BLaER1 treated with 17β-estradiol and CSF1 and Interleukin-3, amounts not matched to agents 10 nM and 100 nM (cell line): ENCODE results near the gene FAM83G.
"Not testable (repeated sequence)": the region's sequence is repeated elsewhere in the genome, so short reads cannot be mapped to it uniquely, and the experiment has no call there.

Experiments used
- H3K27ac ChIP-seq, 11 experiments: shearing (Covaris generic); formaldehyde crosslinking; 2 replicates each; pipeline ENCODE4 v1.8.1; 2022
- H3K27me3 ChIP-seq, 11 experiments: shearing (Covaris generic); formaldehyde crosslinking; 2 replicates each; pipeline ENCODE4 v1.8.1; 2022
- H3K36me3 ChIP-seq, 11 experiments: shearing (Covaris generic); formaldehyde crosslinking; 2 replicates each; pipeline ENCODE4 v1.8.1; 2022
- H3K4me1 ChIP-seq, 10 experiments: shearing (Covaris generic); formaldehyde crosslinking; 2 replicates each; pipeline ENCODE4 v1.8.1; 2022
- H3K4me2 ChIP-seq, 11 experiments: shearing (Covaris generic); formaldehyde crosslinking; 2 replicates each; pipeline ENCODE4 v1.8.1; 2022
- H3K4me3 ChIP-seq, 10 experiments: shearing (Covaris generic); formaldehyde crosslinking; 2 replicates each; pipeline ENCODE4 v1.8.1; 2022
- H3K9ac ChIP-seq, 11 experiments: shearing (Covaris generic); formaldehyde crosslinking; 2 replicates each; pipeline ENCODE4 v1.8.1; 2022
- H3K9me3 ChIP-seq, 11 experiments: shearing (Covaris generic); formaldehyde crosslinking; replicated peaks in 1 of 11; 2 replicates each; pipeline ENCODE4 v1.8.1; 2022
- H4K20me1 ChIP-seq, 11 experiments: shearing (Covaris generic); formaldehyde crosslinking; 2 replicates each; pipeline ENCODE4 v1.8.1; 2022
- Cebpa-rat ChIP-seq, 11 experiments: shearing (Covaris generic); IDR thresholded peaks; 2 replicates each; pipeline ENCODE4 v1.8.1; 2022

FAM83G gene, protein sequence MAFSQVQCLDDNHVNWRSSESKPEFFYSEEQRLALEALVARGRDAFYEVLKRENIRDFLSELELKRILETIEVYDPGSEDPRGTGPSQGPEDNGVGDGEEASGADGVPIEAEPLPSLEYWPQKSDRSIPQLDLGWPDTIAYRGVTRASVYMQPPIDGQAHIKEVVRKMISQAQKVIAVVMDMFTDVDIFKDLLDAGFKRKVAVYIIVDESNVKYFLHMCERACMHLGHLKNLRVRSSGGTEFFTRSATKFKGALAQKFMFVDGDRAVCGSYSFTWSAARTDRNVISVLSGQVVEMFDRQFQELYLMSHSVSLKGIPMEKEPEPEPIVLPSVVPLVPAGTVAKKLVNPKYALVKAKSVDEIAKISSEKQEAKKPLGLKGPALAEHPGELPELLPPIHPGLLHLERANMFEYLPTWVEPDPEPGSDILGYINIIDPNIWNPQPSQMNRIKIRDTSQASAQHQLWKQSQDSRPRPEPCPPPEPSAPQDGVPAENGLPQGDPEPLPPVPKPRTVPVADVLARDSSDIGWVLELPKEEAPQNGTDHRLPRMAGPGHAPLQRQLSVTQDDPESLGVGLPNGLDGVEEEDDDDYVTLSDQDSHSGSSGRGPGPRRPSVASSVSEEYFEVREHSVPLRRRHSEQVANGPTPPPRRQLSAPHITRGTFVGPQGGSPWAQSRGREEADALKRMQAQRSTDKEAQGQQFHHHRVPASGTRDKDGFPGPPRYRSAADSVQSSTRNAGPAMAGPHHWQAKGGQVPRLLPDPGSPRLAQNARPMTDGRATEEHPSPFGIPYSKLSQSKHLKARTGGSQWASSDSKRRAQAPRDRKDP

DNA sequence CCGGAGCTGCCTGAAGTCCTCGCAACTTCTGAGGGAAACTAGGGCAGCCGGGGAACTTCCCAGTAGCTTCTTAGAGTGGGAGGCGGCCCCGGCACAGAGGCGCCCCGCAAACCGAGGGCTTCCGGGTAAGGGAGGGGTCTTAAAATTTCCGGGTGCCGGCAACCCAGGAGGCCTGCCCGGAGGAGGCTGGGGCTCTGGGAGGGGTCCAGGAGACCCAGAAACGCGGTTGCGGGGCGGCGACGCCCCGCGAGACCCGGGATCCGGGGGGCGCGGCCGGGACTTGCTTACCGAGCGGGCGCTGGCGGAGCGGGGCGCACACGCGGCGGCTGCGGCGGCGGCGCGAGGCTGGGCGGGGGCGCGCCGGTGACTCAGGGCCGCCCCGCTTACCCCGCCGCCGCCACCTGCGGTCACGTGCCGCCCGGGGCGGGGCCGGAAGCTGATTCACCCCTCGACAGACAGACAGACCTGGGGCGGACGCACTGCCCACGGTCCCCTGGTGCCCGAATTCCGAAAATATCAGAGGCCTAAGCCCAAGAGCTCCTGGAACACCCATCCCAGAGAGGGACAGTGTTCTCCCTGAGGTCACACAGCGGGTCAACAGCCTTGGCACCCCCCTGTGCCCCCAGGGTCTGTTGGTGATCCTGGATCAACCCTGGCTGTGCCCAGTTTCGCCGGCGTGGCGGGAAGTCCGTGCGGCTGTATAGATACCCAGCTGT, at the start of gene FAM83G:
Gene FAM83G (minus strand): TSS at position 344 of the 716 bp plus-strand sequence. CDS start 723 bp downstream, outside the sequence.
- peak within 1 kb of the TSS; percentile 93 to 99 (median 97) for H3K4me2 ChIP-seq
- H3K36me3 ChIP-seq = no peaks in the 10 kb centered on the region
- H3K27me3 ChIP-seq = peaks cover 15 to 65% (median 52%) of the 10 kb centered on the region in 11 experiments; a peak in 21 of 22 replicates
- no peak for TF ChIP-seq Cebpa-rat (IDR thresholded peaks at IDR 0.05)
- H3K27ac ChIP-seq = peak within 1 kb of the TSS; percentile 5 to 82 (median 55); a peak in 18 of 22 replicates
- H3K4me3 ChIP-seq = peak within 1 kb of the TSS; percentile 56 to 79 (median 65)
- peak within 1 kb of the TSS; percentile 53 to 85 (median 76) for H3K9ac ChIP-seq
- peaks cover 0 to 12% (median 6%) of the 10 kb centered on the region in 11 experiments; a peak in 12 of 22 replicates for H3K9me3 ChIP-seq
- peaks cover 0 to 43% (median 22%) of the 10 kb centered on the region in 11 experiments; a peak in 18 of 22 replicates for H4K20me1 ChIP-seq
- peaks cover 35 to 50% (median 43%) of the 10 kb centered on the region in 10 experiments for H3K4me1 ChIP-seq

GRCh38 chr17:19048826-19049225, 44.3 kb upstream of the FAM83G start:
- H3K36me3 ChIP-seq, H3K4me2 ChIP-seq, H3K4me1 ChIP-seq, H3K9me3 ChIP-seq, H3K4me3 ChIP-seq, H3K27me3 ChIP-seq, H4K20me1 ChIP-seq: not testable (repeated sequence)
- H3K27ac ChIP-seq = peak overlapping the region in 6 of 11 experiments; percentile 44 to 69 (median 58); a peak in 8 of 22 replicates
- peak overlapping the region in 1 of 11 experiments; percentile 53; a peak in 1 of 22 replicates for H3K9ac ChIP-seq

- H3K27ac ChIP-seq = peak overlapping the region in 7 of 11 experiments; percentile 44 to 72 (median 57); a peak in 10 of 22 replicates
- H3K36me3 ChIP-seq, H3K27me3 ChIP-seq, H3K9me3 ChIP-seq, H3K4me2 ChIP-seq, H4K20me1 ChIP-seq, H3K4me3 ChIP-seq, H3K4me1 ChIP-seq: not testable (repeated sequence)
- peak overlapping the region in 1 of 11 experiments; percentile 44; a peak in 1 of 22 replicates for H3K9ac ChIP-seq
These were observed 42.9 kb upstream of the FAM83G start for GRCh38 chr17:19047510-19047909.

DNA sequence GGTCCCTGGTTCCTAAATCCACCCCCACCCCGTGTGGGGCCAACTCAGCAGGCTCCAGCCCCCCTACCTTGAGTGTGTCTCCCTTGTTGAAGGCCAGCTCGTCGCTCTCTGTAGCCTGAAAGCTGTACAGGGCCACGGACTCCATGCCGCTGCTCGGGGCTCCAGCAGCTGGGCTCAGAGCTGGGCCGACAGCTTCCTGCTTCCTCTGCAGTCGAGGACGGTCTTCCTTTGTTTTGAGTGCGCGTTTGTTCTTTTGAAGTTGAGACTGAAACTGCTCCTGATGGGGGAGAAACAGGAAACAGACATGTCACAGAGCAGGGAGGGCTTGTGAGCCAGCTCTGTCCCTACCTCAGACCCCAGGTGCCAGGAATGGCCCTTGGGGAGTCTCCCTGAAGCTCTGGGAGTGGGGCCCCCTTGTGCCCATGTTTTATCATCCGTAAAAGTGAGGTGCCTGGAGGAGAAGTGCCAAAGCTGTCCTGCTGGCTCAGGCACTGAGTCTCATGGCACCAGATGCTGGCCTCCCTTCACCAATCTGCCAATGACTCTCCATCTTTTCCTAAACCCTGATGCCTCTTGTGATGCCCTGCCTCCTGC, 42.3 kb upstream of the FAM83G start, which contains the start of gene GRAP:
Gene GRAP (minus strand): TSS at position 176 of the 594 bp plus-strand sequence. CDS start 31 bp downstream, at position 145.
- H3K4me2 ChIP-seq = peak within 1 kb of the TSS in 1 of 11 experiments; percentile 52; a peak in 1 of 22 replicates
- H3K4me3 ChIP-seq, H3K9me3 ChIP-seq, H3K36me3 ChIP-seq, H4K20me1 ChIP-seq, H3K4me1 ChIP-seq, H3K27me3 ChIP-seq: not testable (repeated sequence)
- H3K9ac ChIP-seq = peak within 1 kb of the TSS in 1 of 11 experiments; percentile 44; a peak in 1 of 22 replicates
- H3K27ac ChIP-seq = peak within 1 kb of the TSS in 7 of 11 experiments; percentile 44 to 72 (median 57); a peak in 10 of 22 replicates

DNA sequence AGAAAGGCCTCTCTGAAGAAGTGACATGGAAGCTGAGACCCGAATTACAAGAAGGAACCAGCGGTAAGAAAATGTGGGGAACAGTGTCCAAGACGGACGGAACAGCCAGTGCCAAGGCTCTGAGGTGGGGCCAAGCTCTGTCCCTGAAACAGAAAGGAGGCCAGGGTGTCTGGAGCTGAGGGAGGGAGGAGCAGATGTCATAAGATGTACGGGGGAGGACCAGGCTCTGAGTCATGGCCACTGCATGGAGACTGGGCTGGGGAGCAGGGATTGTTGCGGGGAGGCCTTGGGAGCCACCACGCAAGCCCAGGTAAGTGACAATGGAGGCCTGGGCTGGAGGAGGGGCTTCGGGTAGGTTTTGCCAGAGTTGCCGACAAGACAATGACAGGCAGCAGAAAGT, 40.1 kb upstream of the FAM83G start:
- H3K4me3 ChIP-seq, H3K9me3 ChIP-seq, H3K27ac ChIP-seq, H3K36me3 ChIP-seq, H3K4me1 ChIP-seq, H3K27me3 ChIP-seq, H3K9ac ChIP-seq, H4K20me1 ChIP-seq, H3K4me2 ChIP-seq: not testable (repeated sequence)

- H3K27ac ChIP-seq, H3K9ac ChIP-seq, H4K20me1 ChIP-seq, H3K36me3 ChIP-seq, H3K4me1 ChIP-seq, H3K27me3 ChIP-seq, H3K4me3 ChIP-seq, H3K9me3 ChIP-seq: not testable (repeated sequence)
- peak overlapping the region in 10 of 11 experiments; percentile 44 to 70 (median 62); a peak in 13 of 22 replicates for H3K4me2 ChIP-seq
These were observed 38.5 kb upstream of the FAM83G start for GRCh38 chr17:19043032-19043431.

DNA sequence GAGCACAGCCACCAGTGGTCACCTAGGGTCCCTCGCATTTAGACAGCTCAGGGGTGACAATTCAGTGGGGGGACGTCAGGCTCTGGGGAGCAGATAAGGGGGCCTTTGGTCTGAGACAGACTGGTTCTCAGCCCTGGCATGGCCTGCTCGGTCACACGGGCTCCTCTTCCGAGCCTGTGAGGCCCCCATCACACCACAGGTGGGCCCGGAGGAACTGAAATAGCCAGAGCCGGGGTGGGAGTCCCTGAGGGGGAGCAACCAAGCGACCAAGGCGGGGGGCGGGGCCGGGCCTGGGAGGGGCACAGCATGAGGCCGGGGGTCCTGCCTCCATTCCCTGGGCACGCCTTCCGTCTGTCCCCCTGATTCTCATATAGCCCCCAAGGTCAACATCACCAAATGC, 37.8 kb upstream of the FAM83G start:
- H4K20me1 ChIP-seq, H3K27me3 ChIP-seq, H3K4me1 ChIP-seq, H3K9me3 ChIP-seq, H3K27ac ChIP-seq, H3K36me3 ChIP-seq, H3K4me3 ChIP-seq, H3K9ac ChIP-seq, H3K4me2 ChIP-seq: not testable (repeated sequence)

DNA sequence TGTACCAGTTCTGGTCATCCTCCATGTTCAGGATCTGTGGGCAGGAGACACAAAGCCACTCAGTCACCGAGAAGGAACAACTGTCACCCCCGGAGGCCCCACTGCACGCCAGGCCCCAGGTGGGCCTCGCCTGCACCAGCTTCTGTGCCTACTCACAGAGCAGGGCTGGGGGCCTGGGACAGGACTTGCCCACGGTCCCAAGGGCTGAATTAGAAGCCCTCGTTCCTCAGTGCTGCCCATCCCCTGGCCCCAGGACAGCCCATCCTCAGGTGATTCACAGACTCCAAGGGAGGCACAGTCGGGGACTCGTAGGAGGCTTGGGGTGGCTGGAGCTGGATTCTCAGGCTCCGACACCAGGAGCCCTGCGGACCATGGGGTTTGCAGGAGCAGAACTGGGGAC, 37.3 kb upstream of the FAM83G start:
- H3K4me2 ChIP-seq, H3K27ac ChIP-seq, H3K9me3 ChIP-seq, H3K4me3 ChIP-seq, H4K20me1 ChIP-seq, H3K4me1 ChIP-seq, H3K9ac ChIP-seq, H3K27me3 ChIP-seq, H3K36me3 ChIP-seq: not testable (repeated sequence)

GRCh38 chr17:19040350-19040749, 35.8 kb upstream of the FAM83G start:
- H3K36me3 ChIP-seq, H3K27me3 ChIP-seq, H4K20me1 ChIP-seq, H3K9me3 ChIP-seq, H3K9ac ChIP-seq, H3K4me3 ChIP-seq, H3K4me2 ChIP-seq, H3K27ac ChIP-seq, H3K4me1 ChIP-seq: not testable (repeated sequence)

- not testable (repeated sequence) for H3K9me3 ChIP-seq
These were observed 34.2 kb upstream of the FAM83G start for GRCh38 chr17:19038730-19039129.

DNA sequence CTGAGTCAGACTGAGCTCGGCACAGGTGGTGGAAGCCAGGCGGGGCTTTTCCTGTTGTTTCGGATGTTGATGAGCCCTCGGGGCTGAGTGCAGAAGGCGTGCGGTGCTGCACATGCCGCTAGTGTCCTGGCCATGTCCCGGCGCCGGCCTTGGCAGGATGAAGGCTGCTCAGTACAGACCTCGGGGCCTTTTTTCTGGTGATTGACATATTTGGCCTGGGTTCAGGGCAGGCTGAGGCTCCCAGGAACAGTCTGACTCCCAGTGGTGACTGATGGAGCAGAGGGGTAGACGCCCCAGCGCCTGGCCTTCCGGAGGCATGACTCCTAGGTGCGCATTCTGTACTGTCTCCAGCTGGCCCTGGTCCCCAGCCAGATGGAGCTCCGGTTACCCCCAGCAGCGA, 33.4 kb upstream of the FAM83G start:
- H3K4me1 ChIP-seq, H3K9me3 ChIP-seq, H3K4me3 ChIP-seq, H3K9ac ChIP-seq, H3K27ac ChIP-seq, H4K20me1 ChIP-seq, H3K36me3 ChIP-seq, H3K27me3 ChIP-seq, H3K4me2 ChIP-seq: not testable (repeated sequence)

More at GRCh38 chr17:19038730-19039129, 34.2 kb upstream of the FAM83G start:
- H3K9ac ChIP-seq, H3K4me2 ChIP-seq, H4K20me1 ChIP-seq, H3K4me3 ChIP-seq, H3K4me1 ChIP-seq, H3K27ac ChIP-seq, H3K36me3 ChIP-seq, H3K27me3 ChIP-seq: not testable (repeated sequence)

- H3K36me3 ChIP-seq, H3K4me2 ChIP-seq, H3K9ac ChIP-seq, H3K27ac ChIP-seq, H3K4me1 ChIP-seq, H3K27me3 ChIP-seq, H3K4me3 ChIP-seq, H4K20me1 ChIP-seq, H3K9me3 ChIP-seq: not testable (repeated sequence)
These were observed 33.0 kb upstream of the FAM83G start for GRCh38 chr17:19037547-19037946.

DNA sequence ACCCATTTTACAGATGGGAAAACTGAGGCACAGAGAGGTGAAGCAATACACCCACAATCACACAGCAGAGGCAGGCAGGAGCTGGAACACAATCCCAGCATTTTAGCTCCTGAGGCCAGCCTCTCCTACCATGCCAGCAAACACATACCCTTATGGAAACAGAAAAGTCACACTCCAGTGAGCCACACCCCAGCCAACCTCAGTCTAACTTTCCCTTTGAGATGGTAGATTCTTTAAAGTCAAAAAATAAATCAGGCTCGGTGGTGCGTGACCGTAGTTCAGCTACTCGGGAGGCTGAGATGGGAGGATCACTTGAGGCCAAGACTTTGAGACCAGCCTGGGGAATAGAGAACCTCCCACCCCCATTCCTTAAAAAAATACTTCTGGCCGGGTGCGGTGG, 31.6 kb upstream of the FAM83G start:
- not testable (repeated sequence) for H3K4me2 ChIP-seq, H3K27me3 ChIP-seq, H3K4me3 ChIP-seq, H3K36me3 ChIP-seq, H3K9ac ChIP-seq, H3K27ac ChIP-seq, H4K20me1 ChIP-seq, H3K9me3 ChIP-seq, H3K4me1 ChIP-seq
